Left ventricle myocardium inferior (tissue), 1 donor: ENCODE data around the gene HDDC3. TPM values are rescaled to one million over a fixed set of nuclear protein-coding genes. Genes with fewer than 3 reads are reported as not detected.

ENCODE experiments used
- DNase-seq: peaks from one replicate; pipeline ENCODE4 v3.0.0-alpha.2; 2020
- H3K27ac ChIP-seq: fragments of 200-600 bp; replicated peaks from 2 replicates; pipeline ENCODE4 v1.8.0; 2021
- H3K27me3 ChIP-seq: fragments of 200-600 bp; 2 replicates; pipeline ENCODE4 v1.8.0; 2021; ENCODE audit warnings: low read depth
- H3K36me3 ChIP-seq: fragments of 200-600 bp; 2 replicates; pipeline ENCODE4 v1.8.0; 2021
- H3K4me1 ChIP-seq: fragments of 200-600 bp; 2 replicates; pipeline ENCODE4 v1.8.0; 2021
- H3K4me3 ChIP-seq: fragments of 200-600 bp; 2 replicates; pipeline ENCODE4 v1.8.0; 2021; ENCODE audit warnings: mild to moderate bottlenecking, moderate library complexity
- H3K9me3 ChIP-seq: fragments of 200-600 bp; replicated peaks from 2 replicates; pipeline ENCODE4 v1.8.0; 2021
- CTCF ChIP-seq: fragments of 200-600 bp; IDR thresholded peaks from 2 replicates; pipeline ENCODE4 v1.8.0; 2021; ENCODE audit warnings: antibody characterized with exemption, mild to moderate bottlenecking, borderline replicate concordance
- intact Hi-C: fragments of 100-400 bp; cut with micrococcal nuclease; formaldehyde crosslinking; loops from one replicate; pipeline ENCODE4 v1.11.0; 2022
- total RNA-seq: library from RNA; stranded (reverse); fragmentation: NEBNext Ultra II Directional; extraction: Animal tissue kit (Norgen Biotek cat#: 25700); gene quantifications from one replicate; pipeline ENCODE4 v1.2.1, GENCODE V29; 2021
- donor health status: DM: no; HTN: yes; CAD: no; lungs with severe emphysema.

Gene HDDC3
- total RNA-seq, 1 donor from 2014 or later = 12.7 TPM

DNA sequence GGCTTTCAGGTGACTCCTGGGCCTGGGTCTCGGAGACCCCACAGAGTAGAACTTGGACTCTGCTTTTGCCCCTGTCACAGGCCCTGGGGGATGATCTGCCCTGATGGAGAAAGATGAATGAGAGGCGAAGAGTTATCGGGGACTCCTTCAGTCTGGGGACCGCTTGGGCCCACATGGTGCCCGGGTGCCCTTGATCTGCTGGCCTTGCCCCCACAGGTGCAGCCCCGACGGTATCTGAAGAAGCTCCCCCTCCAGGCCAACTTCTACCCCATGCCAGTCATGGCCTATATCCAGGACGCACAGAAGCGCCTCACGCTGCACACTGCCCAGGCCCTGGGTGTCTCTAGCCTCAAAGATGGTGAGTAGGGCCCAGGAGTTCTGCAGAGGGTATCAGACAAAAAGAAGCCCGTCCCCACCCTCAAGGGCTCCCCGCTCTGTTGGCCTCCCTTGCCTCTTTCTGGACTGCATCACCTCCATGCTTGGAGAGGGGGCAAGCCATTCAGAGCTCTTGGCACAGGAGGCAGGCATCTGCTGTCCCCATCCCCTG, 18.9 kb downstream of the HDDC3 start:
- TF ChIP-seq CTCF = no peak
- no peak for DNase-seq
- H3K9me3 ChIP-seq = no peaks in the 10 kb centered on the region
- no peaks in the 10 kb centered on the region for H3K27me3 ChIP-seq
- H3K27ac ChIP-seq = peak overlapping the region; percentile 91
- intact Hi-C loops = no loop called here
- H3K4me3 ChIP-seq = no peak overlapping the region
- peaks cover 58% of the 10 kb centered on the region for H3K4me1 ChIP-seq
- peaks cover 98% of the 10 kb centered on the region for H3K36me3 ChIP-seq

- H3K9me3 ChIP-seq = no peaks in the 10 kb centered on the region
- no peak for TF ChIP-seq CTCF
- no peak overlapping the region for H3K27ac ChIP-seq
- H3K4me3 ChIP-seq = no peak overlapping the region
- DNase-seq = no peak
- no peaks in the 10 kb centered on the region for H3K27me3 ChIP-seq
- peaks cover 93% of the 10 kb centered on the region for H3K36me3 ChIP-seq
- peaks cover 58% of the 10 kb centered on the region for H3K4me1 ChIP-seq
- intact Hi-C loops = no loop called here
Observed at GRCh38 chr15:90912770-90913075, 19.6 kb downstream of the HDDC3 start.

GRCh38 chr15:90911906-90912769, 20.2 kb downstream of the HDDC3 start:
- no peak for DNase-seq
- no peak for TF ChIP-seq CTCF
- intact Hi-C loops = no loop called here
- Histone ChIP-seq H3K27me3 (no peaks in the 10 kb centered on the region), H3K36me3 (peaks cover 93% of the 10 kb centered on the region), H3K27ac (no peak overlapping the region), H3K4me3 (no peak overlapping the region), H3K9me3 (no peaks in the 10 kb centered on the region), H3K4me1 (peaks cover 58% of the 10 kb centered on the region)

GRCh38 chr15:90911302-90911623, 21.1 kb downstream of the HDDC3 start:
- Histone ChIP-seq H3K9me3 (no peaks in the 10 kb centered on the region), H3K4me1 (peaks cover 58% of the 10 kb centered on the region), H3K27me3 (no peaks in the 10 kb centered on the region), H3K36me3 (peaks cover 94% of the 10 kb centered on the region), H3K27ac (no peak overlapping the region), H3K4me3 (no peak overlapping the region)
- intact Hi-C loops = no loop called here
- TF ChIP-seq CTCF = no peak
- DNase-seq = no peak

- intact Hi-C loops = no loop called here
- Histone ChIP-seq H3K4me1 (peaks cover 58% of the 10 kb centered on the region), H3K36me3 (peaks cover 94% of the 10 kb centered on the region), H3K27me3 (no peaks in the 10 kb centered on the region), H3K4me3 (no peak overlapping the region), H3K27ac (peak overlapping the region; percentile 86), H3K9me3 (no peaks in the 10 kb centered on the region)
- DNase-seq = no peak
- TF ChIP-seq CTCF = no peak
Observed at GRCh38 chr15:90910441-90911301, 21.7 kb downstream of the HDDC3 start.
